HG03457 (cell line): ENCODE data around the gene PAIP1.
"Not testable (repeated sequence)": the region's sequence is repeated elsewhere in the genome, so short reads cannot be mapped to it uniquely, and the experiment has no call there.

ENCODE experiments used
- ATAC-seq: cut with Tn5 transposase; IDR thresholded peaks from one replicate; pipeline ENCODE4 v1.9.1; 2021; ENCODE audit warnings: moderate number of reproducible peaks; ENCODE audit not compliant: unreplicated experiment

The PAIP1 gene

DNA sequence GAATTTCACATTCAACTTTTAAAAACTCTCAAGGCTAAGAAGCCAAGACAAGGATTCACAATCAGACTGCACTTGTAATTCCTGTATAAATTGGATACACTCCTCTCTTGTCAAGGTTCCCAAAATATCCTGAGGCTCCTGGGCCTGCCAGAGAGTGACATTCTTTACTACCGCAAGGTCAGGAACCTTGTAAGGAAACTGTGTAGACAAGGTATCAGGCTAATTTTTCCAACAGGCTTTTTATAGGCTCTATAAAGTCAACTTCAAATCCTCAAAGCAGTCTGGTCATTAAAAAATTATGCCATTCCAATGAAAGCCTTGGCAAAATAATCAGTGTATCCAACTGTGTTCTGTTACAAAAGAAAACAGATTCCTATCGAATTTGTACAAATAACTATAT lies 15.5 kb upstream of the PAIP1 start:
- ATAC-seq, result no peak

GRCh38 chr5:43571237-43571636 lies 14.4 kb upstream of the PAIP1 start:
- ATAC-seq, result no peak

DNA sequence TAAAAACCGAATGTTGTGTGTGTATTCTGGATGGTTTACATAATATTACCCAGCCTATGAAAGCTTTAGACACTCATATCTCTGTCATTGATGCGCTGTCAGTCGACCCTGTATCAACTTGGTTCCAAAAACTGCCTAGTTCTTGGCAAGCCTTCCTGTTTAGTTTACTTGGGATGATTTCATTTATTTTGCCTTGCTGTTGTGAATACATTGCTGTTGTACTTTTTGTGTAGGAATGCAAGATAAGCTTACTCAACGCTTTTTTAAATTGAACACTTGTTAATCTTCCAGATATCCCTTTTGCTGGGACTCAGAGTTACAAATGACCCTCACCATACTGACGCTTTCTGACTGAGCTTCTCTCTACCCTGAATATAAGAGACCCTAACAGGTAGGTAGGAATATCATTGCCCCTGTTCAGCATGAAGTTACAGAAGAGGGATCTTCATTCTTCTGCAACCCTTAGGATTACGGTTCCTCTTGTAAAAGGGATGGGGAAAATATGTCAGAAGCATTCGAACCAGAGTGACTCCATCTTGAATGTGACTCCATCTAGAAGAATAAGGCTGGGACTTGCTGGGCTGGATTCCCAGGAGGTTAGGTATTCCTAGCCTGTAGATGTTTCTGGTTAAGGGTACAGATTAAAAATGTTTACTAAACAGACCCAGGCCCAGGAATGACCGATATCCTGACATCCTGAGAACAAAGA lies 13.7 kb upstream of the PAIP1 start:
- ATAC-seq, result no peak

- no peak for ATAC-seq
These were observed 12.4 kb upstream of the PAIP1 start for GRCh38 chr5:43569236-43569746.

DNA sequence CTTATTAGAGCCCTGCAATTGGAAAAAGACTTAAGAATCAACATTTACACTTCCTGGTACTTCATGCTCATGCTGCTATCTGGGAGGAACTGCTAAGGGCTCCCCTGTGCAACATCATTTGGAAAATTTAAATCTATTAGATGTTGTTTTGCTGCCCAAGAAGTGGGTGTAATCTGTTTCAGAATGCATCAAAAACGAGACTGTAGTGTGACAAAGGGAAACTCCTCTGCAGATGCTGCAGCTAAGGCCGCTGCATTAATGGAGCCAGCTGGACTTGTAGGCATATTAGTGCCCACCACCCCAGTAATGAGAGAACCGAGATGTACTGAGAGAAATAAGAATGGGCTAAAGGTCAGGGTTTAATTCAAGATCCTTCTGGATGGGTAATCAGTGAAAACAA lies 11.1 kb upstream of the PAIP1 start:
- ATAC-seq, result no peak

- ATAC-seq, result no peak
These were observed 8.2 kb upstream of the PAIP1 start for GRCh38 chr5:43565043-43565442.

DNA sequence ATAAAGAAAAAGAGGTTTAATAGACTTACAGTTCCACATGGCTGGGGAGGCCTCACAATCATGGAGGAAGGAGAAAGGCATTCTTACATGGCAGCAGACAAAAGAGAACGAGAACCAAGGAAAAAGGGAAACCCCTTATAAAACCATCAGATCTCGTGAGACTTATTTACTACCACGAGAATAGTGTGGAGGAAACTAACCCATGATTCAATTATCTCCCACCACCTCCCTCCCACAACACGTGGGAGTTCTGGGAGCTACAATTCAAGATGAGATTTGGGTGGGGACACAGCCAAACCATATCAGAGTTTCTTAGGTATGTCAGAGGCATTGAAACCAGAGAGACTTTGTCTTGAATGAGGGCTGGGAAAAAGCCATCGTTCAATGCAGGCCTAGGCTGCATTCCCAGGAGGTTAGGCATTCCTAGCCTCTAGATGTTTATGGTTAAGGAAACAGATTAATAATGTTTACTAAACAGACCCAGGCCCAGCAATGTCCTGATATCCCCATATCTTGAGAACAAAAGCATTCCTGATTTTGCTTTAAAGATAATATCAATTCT lies 7.5 kb upstream of the PAIP1 start:
- ATAC-seq, result no peak

GRCh38 chr5:43563321-43563720 lies 6.4 kb upstream of the PAIP1 start:
- no peak for ATAC-seq

DNA sequence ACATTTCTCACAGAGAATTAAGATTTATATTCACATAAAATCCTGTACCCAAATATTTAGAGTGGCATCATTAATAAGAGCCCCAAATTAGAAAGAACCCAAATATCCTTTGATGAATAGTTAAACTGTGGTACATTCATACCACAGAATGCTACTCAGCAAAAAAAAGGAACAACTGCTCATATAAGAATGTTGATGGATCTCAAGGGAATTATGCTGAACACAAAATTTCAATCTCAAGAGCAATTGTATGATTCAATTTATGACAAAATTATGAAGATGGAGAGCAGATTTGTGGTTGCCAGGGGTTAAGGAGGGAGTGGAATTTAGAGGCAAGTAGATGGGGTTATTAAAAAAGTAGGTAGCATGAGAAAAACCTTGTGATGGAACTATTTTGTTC lies 4.5 kb upstream of the PAIP1 start:
- ATAC-seq, result no peak

DNA sequence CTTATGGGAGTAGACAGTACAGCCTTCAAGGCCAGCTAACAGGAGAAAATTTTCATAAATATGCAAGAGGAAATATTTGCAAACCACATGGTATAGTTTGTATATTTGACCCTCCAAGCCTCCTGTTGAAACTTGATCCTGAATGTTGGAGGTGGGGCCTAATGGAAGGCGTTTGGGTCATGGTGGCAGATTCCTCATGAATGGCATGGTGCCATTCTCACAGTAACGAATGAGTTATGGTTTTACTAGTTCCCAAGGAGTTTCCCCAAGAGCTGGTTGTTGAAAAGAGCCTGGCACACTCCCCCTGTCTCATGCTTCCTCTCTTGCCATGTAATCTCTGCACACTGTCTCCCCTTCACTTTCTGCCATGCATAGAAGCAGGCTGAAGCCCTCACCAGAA lies 3.3 kb upstream of the PAIP1 start:
- no peak for ATAC-seq

DNA sequence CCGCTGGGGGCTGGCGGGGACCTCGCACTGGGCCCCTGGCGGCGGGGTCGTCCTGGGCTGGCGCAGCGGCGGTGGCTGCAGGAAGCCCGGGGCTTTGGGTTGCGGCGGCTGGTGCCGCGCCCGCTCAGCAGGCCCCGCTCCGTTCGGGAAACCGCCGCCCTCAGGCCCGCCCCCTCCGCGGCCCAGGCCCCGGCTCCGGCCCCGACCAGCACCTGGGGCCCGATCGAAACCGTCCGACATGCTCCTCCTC lies 345 bp downstream of the PAIP1 start:
- ATAC-seq, result peak; percentile 87

DNA sequence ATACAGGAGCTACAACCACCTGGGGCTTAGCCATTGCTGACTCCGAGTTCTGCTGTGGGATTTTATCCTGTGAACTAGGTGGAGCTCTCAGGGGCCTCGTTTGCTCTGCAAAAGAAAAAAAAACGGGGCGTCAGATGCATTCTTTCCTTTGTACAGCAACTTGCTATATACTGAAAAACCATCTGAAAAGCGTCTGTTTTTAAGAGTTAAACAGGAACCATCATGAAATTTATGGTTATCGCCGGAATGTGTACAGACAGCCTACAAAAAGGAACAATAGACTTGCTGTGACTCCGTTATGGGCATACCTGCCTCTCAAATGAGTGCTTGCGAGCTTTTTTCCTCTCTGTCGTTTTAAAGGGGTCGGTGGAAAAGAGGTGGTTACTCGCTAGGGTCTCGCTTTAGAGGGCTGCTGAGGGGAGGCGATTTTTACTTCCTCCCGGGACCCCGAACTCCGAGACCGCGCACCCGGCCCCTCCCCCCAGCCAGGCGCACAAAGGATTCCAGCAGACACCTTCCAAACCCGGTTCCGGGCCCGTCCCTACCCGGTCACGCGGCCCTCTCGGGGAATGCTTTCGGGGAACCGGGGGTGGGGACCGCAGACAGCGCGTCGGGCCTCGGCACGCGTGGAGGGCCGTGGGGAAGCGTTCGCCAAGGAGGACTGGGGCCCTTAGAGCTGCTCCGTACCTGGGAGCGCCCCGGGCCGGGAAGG lies 826 bp downstream of the PAIP1 start:
- no peak for ATAC-seq

- no peak for ATAC-seq
These were observed 2.4 kb downstream of the PAIP1 start for GRCh38 chr5:43554497-43554896.

DNA sequence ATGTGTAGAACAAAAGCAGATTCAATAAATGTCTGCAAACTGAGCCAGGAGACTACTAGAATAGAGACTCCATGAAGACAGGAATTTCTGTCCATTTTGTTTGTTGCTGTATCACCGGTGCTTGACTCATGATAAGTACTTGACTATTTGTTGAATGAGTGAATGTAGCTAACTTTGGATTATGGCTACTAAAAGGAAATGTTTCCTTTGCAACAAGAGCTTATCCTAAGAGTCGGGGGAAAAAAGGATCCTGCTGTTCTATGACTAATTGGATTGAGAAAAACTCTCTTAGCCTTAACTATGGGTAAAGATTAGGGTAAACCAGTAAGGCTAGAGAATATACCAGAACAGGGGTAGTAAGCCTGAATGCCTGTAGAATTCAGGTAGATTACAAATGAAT lies 3.5 kb downstream of the PAIP1 start:
- no peak for ATAC-seq

- no peak for ATAC-seq
These were observed 5.1 kb downstream of the PAIP1 start for GRCh38 chr5:43551731-43552130.

DNA sequence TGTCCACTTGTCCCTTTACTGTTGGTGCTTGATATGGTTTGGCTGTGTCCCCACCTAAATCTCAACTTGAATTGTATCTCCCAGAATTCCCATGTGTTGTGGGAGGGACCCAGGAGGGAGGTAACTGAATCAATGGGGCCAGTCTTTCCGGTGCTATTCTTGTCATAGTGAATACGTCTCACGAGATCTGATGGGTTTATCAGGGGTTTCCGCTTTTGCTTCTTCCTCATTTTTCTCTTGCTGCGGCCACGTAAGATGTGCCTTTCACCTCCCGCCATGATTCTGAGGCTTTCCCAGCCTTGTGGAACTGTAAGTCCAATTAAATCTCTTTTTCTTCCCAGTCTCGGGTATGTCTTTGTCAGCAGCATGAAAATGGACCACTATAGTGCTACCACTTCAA lies 7.6 kb downstream of the PAIP1 start:
- ATAC-seq, result not testable (repeated sequence)

DNA sequence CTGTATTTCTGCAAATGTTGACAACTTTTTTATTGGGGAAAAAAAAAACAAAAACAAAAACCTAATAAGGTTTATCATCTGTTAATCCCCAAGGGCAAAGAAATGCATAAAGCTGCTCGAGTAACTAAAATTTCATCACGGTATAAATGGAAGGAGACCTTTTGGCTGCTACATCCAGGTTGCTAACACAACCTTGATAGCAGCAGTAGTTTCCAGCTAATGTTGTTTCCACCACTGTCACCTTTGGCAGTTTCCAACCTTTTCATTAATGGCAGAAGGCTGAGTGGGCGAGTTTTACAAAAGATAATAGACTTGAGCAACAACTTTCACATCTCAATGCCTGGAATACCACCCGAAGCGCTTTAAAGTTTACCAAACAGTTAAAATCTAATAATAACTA lies 8.5 kb downstream of the PAIP1 start:
- no peak for ATAC-seq

GRCh38 chr5:43547532-43547931 lies 9.3 kb downstream of the PAIP1 start:
- ATAC-seq, result no peak

DNA sequence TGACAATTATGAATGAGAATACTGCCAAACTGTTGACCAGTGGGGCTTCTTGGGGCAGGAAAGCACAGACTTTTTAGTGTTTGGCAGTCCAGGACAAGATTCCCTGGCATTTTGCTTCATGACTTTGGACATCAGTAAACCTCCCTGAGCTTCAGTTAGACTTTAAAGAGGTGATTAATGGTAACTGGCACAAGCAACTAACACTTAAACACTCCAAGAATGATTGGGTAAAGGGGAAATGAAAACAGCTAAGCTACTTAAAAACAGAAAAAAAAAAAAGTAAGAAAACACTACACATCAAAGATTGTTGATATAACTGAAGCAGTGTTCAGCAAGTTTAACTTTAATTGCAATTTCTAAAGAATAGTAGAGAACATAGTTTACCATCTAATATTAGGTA lies 13.4 kb downstream of the PAIP1 start:
- no peak for ATAC-seq

DNA sequence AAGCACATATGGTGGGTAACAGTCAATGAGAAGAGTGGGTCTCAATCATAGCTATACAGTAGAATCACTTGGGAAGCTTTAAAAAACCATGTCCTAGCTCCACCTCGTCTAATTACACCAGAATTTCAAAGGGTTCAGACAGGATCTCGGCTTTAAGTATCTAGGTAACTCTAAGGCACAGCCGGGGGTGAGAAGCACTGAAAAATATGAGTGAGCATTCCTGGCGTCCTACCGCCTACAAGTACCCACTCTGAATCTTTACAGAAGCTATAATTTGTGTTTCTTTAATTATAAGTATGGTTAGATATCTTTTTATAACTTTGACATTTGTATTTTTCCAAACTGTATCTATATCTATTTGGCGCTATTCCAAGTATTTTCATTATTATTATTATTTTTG lies 16.1 kb downstream of the PAIP1 start:
- no peak for ATAC-seq

GRCh38 chr5:43536972-43537371 lies 19.9 kb downstream of the PAIP1 start:
- ATAC-seq, result no peak

- no peak for ATAC-seq
These were observed 23.2 kb downstream of the PAIP1 start for GRCh38 chr5:43533646-43534045.

DNA sequence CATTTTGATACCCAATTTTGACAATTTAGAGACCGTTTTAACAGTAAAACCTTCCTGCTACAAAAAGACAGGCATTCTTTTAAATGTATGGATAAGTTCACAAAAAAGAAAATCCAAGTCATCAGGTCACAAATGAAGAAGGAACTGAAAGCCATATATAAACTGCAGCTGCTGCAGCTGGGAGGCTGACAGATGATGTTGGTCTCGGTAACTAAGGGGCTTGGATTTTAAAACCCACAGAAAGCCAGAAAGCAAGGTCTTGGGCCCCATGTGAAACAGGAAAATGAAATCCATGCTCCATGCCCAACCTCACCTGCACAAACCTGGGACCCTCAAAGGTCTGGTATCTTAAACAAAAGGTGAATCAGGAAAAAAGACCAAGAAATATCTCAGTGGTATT lies 26.2 kb downstream of the PAIP1 start:
- no peak for ATAC-seq
